Spleen (tissue), 11 donors: ENCODE measurements around the gene MATK. TPM values are rescaled to one million over a fixed set of nuclear protein-coding genes. Genes with fewer than 3 reads are reported as not detected.

Source experiments
- DNase-seq: peaks from one replicate; pipeline ENCODE4 v3.0.0-alpha.2; 2020
- H3K27ac ChIP-seq, 8 donors: fragments of 200-600 bp; sonication (generic) in 7 of 8; 1 replicate in 4 of 8; 2 replicates in 4 of 8; pipeline versions ENCODE4 v1.5.0 to v1.8.0; 2016 to 2021; ENCODE audit warnings: inconsistent platforms in 4 of 8, mild to moderate bottlenecking in 4 of 8, moderate library complexity in 1 of 8
- H3K27me3 ChIP-seq, 7 donors: fragments of 200-600 bp; sonication (generic) in 6 of 7; replicated peaks in 1 of 7; 1 replicate in 4 of 7; 2 replicates in 3 of 7; pipeline versions ENCODE4 v1.5.0 to v1.8.0; 2016 to 2021; ENCODE audit warnings: inconsistent platforms in 3 of 7, mild to moderate bottlenecking in 1 of 7
- H3K36me3 ChIP-seq, 6 donors: fragments of 200-600 bp; sonication (generic) in 5 of 6; 1 replicate in 4 of 6; 2 replicates in 2 of 6; pipeline versions ENCODE4 v1.5.0 to v1.8.0; 2016 to 2021; ENCODE audit warnings: inconsistent platforms in 2 of 6
- H3K4me1 ChIP-seq, 6 donors: fragments of 200-600 bp; sonication (generic) in 5 of 6; 1 replicate in 3 of 6; 2 replicates in 3 of 6; pipeline versions ENCODE4 v1.5.0 to v1.8.0; 2016 to 2021; ENCODE audit warnings: inconsistent platforms in 3 of 6
- H3K4me3 ChIP-seq, 8 donors: fragments of 200-600 bp; sonication (generic) in 7 of 8; 1 replicate in 4 of 8; 2 replicates in 4 of 8; pipeline versions ENCODE4 v1.5.0 to v1.8.0; 2016 to 2021; ENCODE audit warnings: inconsistent platforms in 4 of 8, mild to moderate bottlenecking in 4 of 8, moderate library complexity in 2 of 8
- H3K9me3 ChIP-seq, 8 donors: fragments of 200-600 bp; sonication (generic) in 7 of 8; 1 replicate in 4 of 8; 2 replicates in 4 of 8; pipeline versions ENCODE4 v1.5.0 to v1.8.0; 2016 to 2021; ENCODE audit warnings: inconsistent platforms in 4 of 8
- POLR2A ChIP-seq, 3 donors: fragments of 450-650 bp; IDR thresholded peaks; one replicate each; pipeline ENCODE4 v1.5.1; 2017; ENCODE audit warnings: antibody characterized with exemption in 3 of 3, mild to moderate bottlenecking in 1 of 3
- POLR2AphosphoS5 ChIP-seq, 3 donors: sonication (generic); formaldehyde crosslinking; IDR thresholded peaks; one replicate each; pipeline ENCODE4 v1.5.1; 2017; ENCODE audit warnings: antibody characterized with exemption in 3 of 3
- WGBS, 5 donors: extraction: QIAGEN DNeasy Blood & Tissue Kit in 3 of 5; methylation state at CpG; one replicate each; pipeline versions ENCODE4 v1.1.5 to v1.1.7; 2013 to 2018; 5-methylcytosine and 5-hydroxymethylcytosine counted together
- intact Hi-C: fragments of 100-400 bp; cut with DNase I; formaldehyde crosslinking; loops from one replicate; pipeline ENCODE4 v1.15.0; 2023; ENCODE audit warnings: low total_unique reads
- polyA plus RNA-seq, 3 donors: library from polyadenylated mRNA; stranded (reverse); fragments of 200-250 nt; gene quantifications; one replicate each; pipeline ENCODE4 v1.2.1, GENCODE V29; 2013
- total RNA-seq, 7 donors: library from RNA; depleted of rRNA in 3 of 7; stranded (reverse); fragments of >200 nt in 3 of 7; fragmentation: NEBNext Ultra II Directional in 4 of 7; extraction: Animal tissue kit (Norgen Biotek cat#: 25700) in 4 of 7; gene quantifications; one replicate each; pipeline versions ENCODE4 v1.1.0 to v1.2.1, GENCODE V29; 2016 to 2021
- TF ChIP-seq, protein P1 (sequence below), 11 experiments: fragments of 200-600 bp in 7 of 11; fragments of 450-650 bp in 4 of 11; sonication (generic) in 4 of 11; IDR thresholded peaks in 8 of 11; conservative IDR thresholded peaks in 3 of 11; 1 replicate in 7 of 11; 2 replicates in 4 of 11; pipeline versions ENCODE4 v1.4.0 to v1.8.0; 2016 to 2021; ENCODE audit warnings: antibody characterized with exemption in 11 of 11, inconsistent platforms in 4 of 11, mild to moderate bottlenecking in 1 of 11
- donor health status: healthy with polysubstance abuse.
- donor health status: DM: no; HTN: no; CAD: no; lungs with moderate emphysema.
- donor health status: DM: no; HTN: no; CAD: no.
- donor health status: Bipolar disorder and iron deficiency.
- donor health status: healthy.
- donor health status: DM: no; HTN: no; CAD: no.
- donor health status: DM: yes; HTN: yes; CAD: no.

MATK gene
- total and polyA plus RNA-seq, 10 donors = 8.1 to 22.6 (median 16.6) TPM

DNA sequence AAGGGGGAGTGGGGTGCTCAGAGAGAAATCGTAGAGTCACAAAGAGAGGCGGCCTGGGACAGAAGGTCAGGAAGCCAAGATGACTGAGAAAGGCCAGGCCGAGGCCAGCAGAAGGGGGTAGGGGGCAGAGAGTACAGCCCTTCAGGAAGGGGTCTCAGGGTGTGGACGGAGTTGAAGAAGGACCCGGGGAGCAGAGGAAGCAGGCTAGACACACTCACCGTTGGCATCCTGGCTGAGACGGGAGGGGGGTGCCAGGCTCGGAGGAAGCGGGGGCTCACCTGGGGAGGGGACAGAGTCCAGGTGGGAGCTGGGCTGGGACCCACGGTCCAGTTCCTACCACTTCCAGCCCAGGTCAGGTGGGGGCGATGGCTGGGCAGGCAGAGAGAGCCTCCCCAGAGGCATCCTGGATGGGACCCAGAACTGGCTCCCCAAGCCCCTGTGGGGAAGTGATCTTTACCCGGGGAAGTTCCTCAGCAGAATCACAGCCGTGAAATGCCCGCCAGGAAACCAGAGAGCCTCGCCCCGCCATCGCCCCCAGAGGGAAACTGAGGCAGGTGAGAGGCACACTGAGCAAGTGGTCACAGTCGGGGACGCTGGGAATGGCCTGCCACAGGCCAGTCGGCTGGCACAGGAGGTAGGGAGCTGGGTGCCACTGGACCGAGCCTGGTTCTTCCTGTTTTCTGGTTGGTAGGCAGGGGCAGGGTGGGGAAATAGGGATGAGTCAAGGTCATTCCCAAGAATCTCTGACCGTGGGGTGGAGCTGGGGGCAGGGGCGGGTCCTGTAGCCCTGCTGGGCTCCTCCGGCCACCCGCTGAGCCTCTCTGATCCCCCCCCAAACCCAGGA, 1.4 kb downstream of the MATK start:
- 22 to 35% (median 30%) methylated on average over 16 to 25 of the region's 25 CpGs for WGBS, 5 donors
- Histone ChIP-seq H3K36me3 (peaks cover 0 to 29% (median 0%) of the 10 kb centered on the region in 6 donors), H3K27me3 (peaks cover 0 to 49% (median 23%) of the 10 kb centered on the region in 7 donors), H3K4me1 (peaks cover 4 to 30% (median 20%) of the 10 kb centered on the region in 6 donors), H3K4me3 (peak overlapping the region in 7 of 8 donors; percentile 54 to 82 (median 57)), H3K27ac (peak overlapping the region in 3 of 8 donors; percentile 80 to 86 (median 82)), H3K9me3 (peaks cover 6 to 32% (median 25%) of the 10 kb centered on the region in 8 donors)
- intact Hi-C loops = no loop called here
- DNase-seq = no peak
- TF ChIP-seq POLR2AphosphoS5 (IDR thresholded peaks at IDR 0.05) (no peak), POLR2A (IDR thresholded peaks at IDR 0.05) (no peak)
- TF ChIP-seq, protein P1, sequence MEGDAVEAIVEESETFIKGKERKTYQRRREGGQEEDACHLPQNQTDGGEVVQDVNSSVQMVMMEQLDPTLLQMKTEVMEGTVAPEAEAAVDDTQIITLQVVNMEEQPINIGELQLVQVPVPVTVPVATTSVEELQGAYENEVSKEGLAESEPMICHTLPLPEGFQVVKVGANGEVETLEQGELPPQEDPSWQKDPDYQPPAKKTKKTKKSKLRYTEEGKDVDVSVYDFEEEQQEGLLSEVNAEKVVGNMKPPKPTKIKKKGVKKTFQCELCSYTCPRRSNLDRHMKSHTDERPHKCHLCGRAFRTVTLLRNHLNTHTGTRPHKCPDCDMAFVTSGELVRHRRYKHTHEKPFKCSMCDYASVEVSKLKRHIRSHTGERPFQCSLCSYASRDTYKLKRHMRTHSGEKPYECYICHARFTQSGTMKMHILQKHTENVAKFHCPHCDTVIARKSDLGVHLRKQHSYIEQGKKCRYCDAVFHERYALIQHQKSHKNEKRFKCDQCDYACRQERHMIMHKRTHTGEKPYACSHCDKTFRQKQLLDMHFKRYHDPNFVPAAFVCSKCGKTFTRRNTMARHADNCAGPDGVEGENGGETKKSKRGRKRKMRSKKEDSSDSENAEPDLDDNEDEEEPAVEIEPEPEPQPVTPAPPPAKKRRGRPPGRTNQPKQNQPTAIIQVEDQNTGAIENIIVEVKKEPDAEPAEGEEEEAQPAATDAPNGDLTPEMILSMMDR (IDR thresholded peaks at IDR 0.05 in 8 of 11, conservative IDR thresholded peaks at IDR 0.05 in 3 of 11) = no peak

DNA sequence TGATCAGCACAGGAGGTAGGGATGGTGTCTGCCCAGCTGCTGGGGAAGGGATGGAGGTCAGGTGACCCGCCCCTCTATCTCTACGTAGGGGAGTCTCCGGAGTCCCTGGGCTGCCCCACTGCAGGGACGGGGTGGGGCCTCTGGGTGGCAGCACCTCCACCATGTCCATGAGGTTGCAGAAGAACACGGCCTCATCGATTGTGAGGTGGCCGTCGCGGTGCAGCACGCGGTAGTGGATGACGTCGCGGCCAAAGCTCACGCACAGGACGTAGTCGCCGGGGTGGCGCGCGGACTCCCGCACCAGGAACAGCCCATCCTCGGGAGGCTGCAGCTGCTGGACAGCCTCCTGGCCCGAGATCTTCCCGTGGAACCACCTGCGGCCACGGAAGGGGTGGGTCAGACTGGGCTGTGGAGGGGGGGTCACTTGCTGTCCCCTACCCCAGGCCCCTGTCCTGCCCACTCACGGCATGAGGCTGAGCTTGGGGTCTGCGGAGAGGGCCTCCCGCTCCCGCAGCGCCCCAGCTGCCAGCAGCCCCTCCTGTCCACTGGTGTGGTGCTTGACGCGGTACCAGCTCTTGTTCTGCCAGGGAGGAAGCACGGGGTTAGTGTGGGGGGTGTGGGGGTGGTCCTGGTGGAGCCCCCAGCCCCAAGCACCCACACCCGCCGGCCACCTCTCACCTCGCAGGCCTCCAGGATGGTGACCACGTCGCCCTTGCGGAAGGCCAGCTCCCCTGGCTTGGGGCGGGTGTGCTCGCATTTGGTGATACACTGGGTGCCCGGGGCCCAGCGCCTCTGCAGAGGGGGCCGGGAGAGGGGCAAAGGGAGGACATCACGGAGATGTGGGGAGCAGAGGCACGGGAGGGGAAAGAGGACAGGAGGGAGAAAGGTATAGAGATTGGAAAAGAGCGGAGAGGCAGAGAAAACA, 2.3 kb downstream of the MATK start:
- peaks cover 4 to 30% (median 20%) of the 10 kb centered on the region in 6 donors for H3K4me1 ChIP-seq
- H3K4me3 ChIP-seq = no peak overlapping the region
- peaks cover 0 to 54% (median 23%) of the 10 kb centered on the region in 7 donors for H3K27me3 ChIP-seq
- TF ChIP-seq, protein P1 (IDR thresholded peaks at IDR 0.05 in 8 of 11, conservative IDR thresholded peaks at IDR 0.05 in 3 of 11) = peak in 9 of 11 experiments; percentile 25 to 69 (median 47)
- no peak for TF ChIP-seq POLR2A (IDR thresholded peaks at IDR 0.05)
- H3K36me3 ChIP-seq = peaks cover 0 to 29% (median 0%) of the 10 kb centered on the region in 6 donors
- 77 to 87% (median 83%) methylated on average over 34 to 49 of the region's 49 CpGs for WGBS, 5 donors
- intact Hi-C loops = no loop called here
- H3K9me3 ChIP-seq = peaks cover 6 to 32% (median 25%) of the 10 kb centered on the region in 8 donors
- peak; percentile 76 for DNase-seq
- no peak overlapping the region for H3K27ac ChIP-seq

DNA sequence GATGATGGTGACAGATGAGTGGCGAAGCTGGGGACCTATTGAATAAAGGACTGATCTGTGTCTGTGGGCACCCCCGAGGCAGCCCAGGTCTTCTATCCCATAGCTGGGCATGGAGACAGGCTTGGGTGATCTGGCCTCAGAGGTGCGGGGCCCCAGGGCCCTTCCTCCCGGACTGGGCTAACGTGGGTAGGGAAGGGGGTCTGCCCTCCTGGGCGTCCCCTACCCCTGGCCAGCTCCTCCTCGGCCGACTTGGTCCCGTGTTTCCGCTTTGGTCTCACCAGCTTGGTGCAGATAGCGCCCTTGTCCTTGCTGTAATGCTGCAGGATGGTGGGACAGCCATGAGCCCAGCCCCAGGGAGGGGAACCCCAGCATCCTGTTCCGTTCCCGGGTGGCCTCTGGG, 3.3 kb downstream of the MATK start:
- H3K4me3 ChIP-seq = no peak overlapping the region
- peaks cover 4 to 30% (median 20%) of the 10 kb centered on the region in 6 donors for H3K4me1 ChIP-seq
- intact Hi-C loops = no loop called here
- WGBS, 5 donors = 81 to 96% (median 90%) methylated on average over 10 to 13 of the region's 13 CpGs
- H3K27ac ChIP-seq = no peak overlapping the region
- peaks cover 0 to 29% (median 0%) of the 10 kb centered on the region in 6 donors for H3K36me3 ChIP-seq
- H3K27me3 ChIP-seq = peaks cover 0 to 57% (median 23%) of the 10 kb centered on the region in 7 donors
- H3K9me3 ChIP-seq = peaks cover 6 to 32% (median 25%) of the 10 kb centered on the region in 8 donors
- TF ChIP-seq POLR2A (IDR thresholded peaks at IDR 0.05) (no peak), POLR2AphosphoS5 (IDR thresholded peaks at IDR 0.05) (no peak)
- TF ChIP-seq, protein P1 (IDR thresholded peaks at IDR 0.05 in 8 of 11, conservative IDR thresholded peaks at IDR 0.05 in 3 of 11) = no peak
- DNase-seq = no peak
